Endodermal cell (in vitro differentiated cells): ENCODE measurements around the gene RELCH. TPM values are rescaled to one million over a fixed set of nuclear protein-coding genes. Genes with fewer than 3 reads are reported as not detected.

Experiments used
- DNase-seq: peaks from one replicate; pipeline ENCODE4 v3.0.0-alpha.2; 2017
- H3K27ac ChIP-seq: 2 replicates; pipeline ENCODE4 v1.5.1; 2013; ENCODE audit warnings: mild to moderate bottlenecking, low read depth, low read length, moderate library complexity
- H3K27me3 ChIP-seq: 2 replicates; pipeline ENCODE4 v1.6.1; 2013; ENCODE audit warnings: mild to moderate bottlenecking, low read length, moderate library complexity; ENCODE audit not compliant: insufficient read depth, control insufficient read depth, poor library complexity, severe bottlenecking
- H3K36me3 ChIP-seq: 2 replicates; pipeline ENCODE4 v1.7.0; 2013; ENCODE audit warnings: mild to moderate bottlenecking, low read length, moderate library complexity; ENCODE audit not compliant: control insufficient read depth, insufficient read depth
- H3K4me1 ChIP-seq: one replicate; pipeline ENCODE4 v1.7.0; 2013; ENCODE audit warnings: low read length; ENCODE audit not compliant: control insufficient read depth, insufficient read depth
- H3K4me3 ChIP-seq: 2 replicates; pipeline ENCODE4 v1.5.1; 2013; ENCODE audit warnings: mild to moderate bottlenecking, low read length, moderate library complexity
- H3K9ac ChIP-seq: 2 replicates; pipeline ENCODE4 v1.6.1; 2013; ENCODE audit warnings: mild to moderate bottlenecking, low read length, moderate library complexity; ENCODE audit not compliant: poor library complexity, severe bottlenecking; ENCODE audit errors: extremely low read depth
- H3K9me3 ChIP-seq: 2 replicates; pipeline ENCODE4 v1.6.1; 2013; ENCODE audit warnings: mild to moderate bottlenecking, low read length, moderate library complexity; ENCODE audit not compliant: control insufficient read depth
- H3K27ac Mint-ChIP-seq: 2 replicates; pipeline ENCODE4 v1.8.0; 2020; ENCODE audit warnings: mixed read lengths
- H3K27me3 Mint-ChIP-seq: 2 replicates; pipeline ENCODE4 v1.8.0; 2021; ENCODE audit warnings: mild to moderate bottlenecking, mixed read lengths; ENCODE audit not compliant: insufficient read depth
- H3K36me3 Mint-ChIP-seq: 2 replicates; pipeline ENCODE4 v1.8.0; 2020; ENCODE audit warnings: low read depth, mixed read lengths
- H3K4me1 Mint-ChIP-seq: 2 replicates; pipeline ENCODE4 v1.8.0; 2020; ENCODE audit warnings: mixed read lengths
- H3K4me3 Mint-ChIP-seq: 2 replicates; pipeline ENCODE4 v1.8.0; 2020; ENCODE audit warnings: mild to moderate bottlenecking, moderate library complexity, mixed read lengths
- H3K9me3 Mint-ChIP-seq: 2 replicates; pipeline ENCODE4 v1.8.0; 2020; ENCODE audit warnings: mild to moderate bottlenecking, mixed read lengths
- CTCF ChIP-seq: fragments of 200-600 bp; sonication (generic); conservative IDR thresholded peaks from 2 replicates; pipeline ENCODE4 v1.5.0; 2021; ENCODE audit warnings: antibody characterized with exemption, mild to moderate bottlenecking
- WGBS, 2 experiments: methylation state at CpG; one replicate each; pipeline versions ENCODE4 v1.1.5 to v1.1.7; 2013; ENCODE audit warnings: missing lambda C conversion rate in 2 of 2, mixed read lengths in 1 of 2; ENCODE audit not compliant: insufficient coverage in 1 of 2, insufficient read length in 1 of 2; 5-methylcytosine and 5-hydroxymethylcytosine counted together
- long read RNA-seq, 4 experiments: library from polyadenylated mRNA in 2 of 4; library from RNA in 1 of 4; library from capped mRNA in 1 of 4; stranded (forward) in 3 of 4; unstranded in 1 of 4; transcript quantifications; one replicate each; pipeline ENCODE4 v2.0.0, GENCODE V29; 2020 to 2021; ENCODE audit warnings: inconsistent platforms in 1 of 4
- polyA plus RNA-seq, 2 experiments: library from polyadenylated mRNA; stranded (reverse); fragments of 50-300 nt; gene quantifications; one replicate each; pipeline ENCODE4 v1.2.3, GENCODE V29; 2013
- total RNA-seq, 2 donors: library from RNA; stranded (reverse); fragmentation: NEBNext Ultra II Directional in 1 of 2; extraction: Animal tissue kit (Norgen Biotek cat#: 25700) in 1 of 2; gene quantifications; 2 replicates in 1 of 2; 3 replicates in 1 of 2; pipeline ENCODE4 v1.2.1, GENCODE V29; 2021

Gene RELCH
- 10 to 100 TPM; 29.4 to 32.0 TPM for total RNA-seq
- 16.7 TPM for polyA plus RNA-seq (2013, experiment 1 of 2)
- polyA plus RNA-seq (2013, experiment 2 of 2), result 16.1 TPM
- long read RNA-seq, experiment 1, full-length matches to known transcripts, result 3 of 6 reads
- long read RNA-seq, experiment 1, partial matches to known transcripts, result 0 of 6 reads
- long read RNA-seq, experiment 1, other reads (novel, unspliced or antisense), result 3 of 6 reads
- long read RNA-seq, experiment 2, full-length matches to known transcripts, result 15 of 37 reads
- long read RNA-seq, experiment 2, partial matches to known transcripts, result 6 of 37 reads
- long read RNA-seq, experiment 2, other reads (novel, unspliced or antisense), result 16 of 37 reads
- long read RNA-seq, experiment 3, full-length matches to known transcripts, result 49 of 84 reads
- long read RNA-seq, experiment 3, partial matches to known transcripts, result 22 of 84 reads
- long read RNA-seq, experiment 3, other reads (novel, unspliced or antisense), result 13 of 84 reads
- long read RNA-seq, experiment 4, partial matches to known transcripts, result 3 of 4 reads
- long read RNA-seq, experiment 4, other reads (novel, unspliced or antisense), result 1 of 4 reads

GRCh38 chr18:62186774-62187542 is at the start of gene RELCH, which contains the start of gene PIGN:
TSS of gene RELCH (plus strand) at chr18:62187255. CDS start at chr18:62187506, 251 bp downstream.
TSS of gene PIGN (minus strand) at chr18:62187056. CDS start at chr18:62161353, 25,703 bp downstream.
- peak within 1 kb of the TSS; percentile 100 for H3K4me3 Mint-ChIP-seq
- H3K9ac ChIP-seq, result peak within 1 kb of the TSS; percentile 88
- no peaks in the 10 kb centered on the region for H3K9me3 ChIP-seq

GRCh38 chr18:62138461-62139235 is 48.4 kb upstream of the RELCH start:
- no peak overlapping the region for H3K27ac Mint-ChIP-seq
- peaks cover 6% of the 10 kb centered on the region for H3K36me3 Mint-ChIP-seq
- Histone ChIP-seq H3K27ac (no peak overlapping the region), H3K27me3 (no peaks in the 10 kb centered on the region), H3K36me3 (peaks cover 26% of the 10 kb centered on the region), H3K9me3 (no peaks in the 10 kb centered on the region), H3K9ac (no peak overlapping the region), H3K4me3 (no peak overlapping the region), H3K4me1 (no peaks in the 10 kb centered on the region)
- no peaks in the 10 kb centered on the region for H3K9me3 Mint-ChIP-seq
- H3K4me3 Mint-ChIP-seq, result no peak overlapping the region
- 100% methylated on average over 1 to 2 of the region's 2 CpGs for WGBS, 2 experiments
- no peaks in the 10 kb centered on the region for H3K27me3 Mint-ChIP-seq
- H3K4me1 Mint-ChIP-seq, result peaks cover 6% of the 10 kb centered on the region
- TF ChIP-seq CTCF, result no peak
- no peak for DNase-seq

More at GRCh38 chr18:62186774-62187542, at the start of gene RELCH, which contains the start of gene PIGN:
- Mint-ChIP-seq H3K27ac (peak within 1 kb of the TSS; percentile 99), H3K36me3 (peaks cover 11% of the 10 kb centered on the region), H3K4me1 (peaks cover 27% of the 10 kb centered on the region), H3K9me3 (peaks cover 2% of the 10 kb centered on the region), H3K27me3 (no peaks in the 10 kb centered on the region)
- Histone ChIP-seq H3K27ac (peak within 1 kb of the TSS; percentile 93), H3K4me1 (no peaks in the 10 kb centered on the region), H3K36me3 (peaks cover 6% of the 10 kb centered on the region), H3K4me3 (peak within 1 kb of the TSS; percentile 97), H3K27me3 (no peaks in the 10 kb centered on the region)
- WGBS, 2 experiments, result 0 to 1% methylated on average over 18 to 55 of the region's 55 CpGs
- peak; percentile 99 for DNase-seq
- no peak for TF ChIP-seq CTCF

GRCh38 chr18:62140259-62140658 is 46.8 kb upstream of the RELCH start:
- H3K36me3 ChIP-seq, result peaks cover 28% of the 10 kb centered on the region
- no peak overlapping the region for H3K9ac ChIP-seq
- H3K9me3 ChIP-seq, result no peaks in the 10 kb centered on the region
- Mint-ChIP-seq H3K4me1 (peaks cover 6% of the 10 kb centered on the region), H3K27ac (no peak overlapping the region), H3K9me3 (no peaks in the 10 kb centered on the region), H3K36me3 (peaks cover 6% of the 10 kb centered on the region), H3K4me3 (no peak overlapping the region), H3K27me3 (no peaks in the 10 kb centered on the region)
- no peaks in the 10 kb centered on the region for H3K4me1 ChIP-seq
- WGBS, 2 experiments, result no CpG with 5 or more reads among the region's 1 CpG
- no peaks in the 10 kb centered on the region for H3K27me3 ChIP-seq
- no peak for TF ChIP-seq CTCF
- H3K27ac ChIP-seq, result no peak overlapping the region
- DNase-seq, result no peak
- H3K4me3 ChIP-seq, result no peak overlapping the region
